Omental fat pad (tissue), 4 donors: Measurements from ENCODE around the gene PRDM16. TPM values are rescaled to one million over a fixed set of nuclear protein-coding genes. Genes with fewer than 3 reads are reported as not detected.

Experiments
- ATAC-seq: fragments of 150-250 bp; one replicate; pipeline ENCODE4 v1.9.1; 2016; ENCODE audit warnings: mild to moderate bottlenecking, moderate library complexity; ENCODE audit not compliant: low FRiP score
- DNase-seq: peaks from one replicate; pipeline ENCODE4 v3.0.0-alpha.2; 2019; ENCODE audit warnings: low spot score
- CTCF ChIP-seq, 3 donors: fragments of 450-650 bp; IDR thresholded peaks; one replicate each; pipeline ENCODE4 v1.5.1; 2016 to 2017; ENCODE audit warnings: antibody characterized with exemption in 3 of 3, mild to moderate bottlenecking in 3 of 3, moderate library complexity in 2 of 3
- total RNA-seq, 4 donors: library from RNA; depleted of rRNA; stranded (reverse); fragments of >200 nt; gene quantifications; one replicate each; pipeline ENCODE4 v1.1.0, GENCODE V29; 2016

PRDM16 gene
- total RNA-seq, 4 donors from 2014 or later, result 0.19 to 3.8 (median 1.8) TPM

- DNase-seq, result no peak
- TF ChIP-seq CTCF (IDR thresholded peaks at IDR 0.05), result no peak
Measured at GRCh38 chr1:3257788-3258187, 188.8 kb downstream of the PRDM16 start.

GRCh38 chr1:3258386-3259003 is 189.5 kb downstream of the PRDM16 start:
- TF ChIP-seq CTCF (IDR thresholded peaks at IDR 0.05), result no peak
- DNase-seq (no peak), ATAC-seq (no peak)

More at GRCh38 chr1:3257788-3258187, 188.8 kb downstream of the PRDM16 start:
- ATAC-seq, result no peak

- no peak for DNase-seq
- no peak for TF ChIP-seq CTCF (IDR thresholded peaks at IDR 0.05)
- ATAC-seq, result no peak
Measured at GRCh38 chr1:3259020-3259419, 190.0 kb downstream of the PRDM16 start.

GRCh38 chr1:3261007-3261968 is 192.3 kb downstream of the PRDM16 start:
- no peak for DNase-seq
- TF ChIP-seq CTCF (IDR thresholded peaks at IDR 0.05), result no peak
- ATAC-seq, result no peak

GRCh38 chr1:3261969-3262579 is 193.1 kb downstream of the PRDM16 start:
- ATAC-seq, result no peak
- no peak for TF ChIP-seq CTCF (IDR thresholded peaks at IDR 0.05)

GRCh38 chr1:3262681-3263286 is 193.8 kb downstream of the PRDM16 start:
- ATAC-seq, result no peak
- no peak for TF ChIP-seq CTCF (IDR thresholded peaks at IDR 0.05)
- DNase-seq, result no peak

More at GRCh38 chr1:3261969-3262579, 193.1 kb downstream of the PRDM16 start:
- no peak for DNase-seq
